ENCODE measurements around the gene CORO2A. TPM values are rescaled to one million over a fixed set of nuclear protein-coding genes. Genes with fewer than 3 reads are reported as not detected.

The CORO2A gene
- total and polyA plus RNA-seq, 2 of the 13 experiments (the other 11 are each of a cell fraction or from before 2014, with no cell fraction given), result 14.4 to 15.3 TPM

GRCh38 chr9:98118640-98119601, 73.5 kb downstream of the CORO2A start, which contains the start of gene TRIM14 (continued):
- TF ChIP-seq AKNA (CRISPR knock-in tag; IDR thresholded peaks at IDR 0.05; ENCODE audit: borderline replicate concordance) (no peak), KAT8 (CRISPR knock-in tag; IDR thresholded peaks at IDR 0.05) (no peak; the same call in 1 of the 2 replicates), MAFF (IDR thresholded peaks at IDR 0.05; ENCODE audit: low read depth, low read length) (no peak), ZIK1 (CRISPR knock-in tag; IDR thresholded peaks at IDR 0.05; ENCODE audit: borderline replicate concordance, low read depth) (peak; percentile 48; the same call in 1 of the 2 replicates), IRX3 (CRISPR knock-in tag; IDR thresholded peaks at IDR 0.05; ENCODE audit: borderline replicate concordance, low read depth) (peak; percentile 78; the same call in 1 of the 2 replicates), SSRP1 (CRISPR knock-in tag; IDR thresholded peaks at IDR 0.05) (no peak), SOX6 (IDR thresholded peaks at IDR 0.05) (no peak), SOX6 (CRISPR knock-in tag; IDR thresholded peaks at IDR 0.05) (no peak; the same call in 1 of the 2 replicates), ZNF749 (CRISPR knock-in tag; IDR thresholded peaks at IDR 0.05; ENCODE audit: borderline replicate concordance) (peak; percentile 61; the same call in 1 of the 2 replicates), ZNF775 (CRISPR knock-in tag; IDR thresholded peaks at IDR 0.05; ENCODE audit: borderline replicate concordance) (no peak)
- TF ChIP-seq, protein P1, sequence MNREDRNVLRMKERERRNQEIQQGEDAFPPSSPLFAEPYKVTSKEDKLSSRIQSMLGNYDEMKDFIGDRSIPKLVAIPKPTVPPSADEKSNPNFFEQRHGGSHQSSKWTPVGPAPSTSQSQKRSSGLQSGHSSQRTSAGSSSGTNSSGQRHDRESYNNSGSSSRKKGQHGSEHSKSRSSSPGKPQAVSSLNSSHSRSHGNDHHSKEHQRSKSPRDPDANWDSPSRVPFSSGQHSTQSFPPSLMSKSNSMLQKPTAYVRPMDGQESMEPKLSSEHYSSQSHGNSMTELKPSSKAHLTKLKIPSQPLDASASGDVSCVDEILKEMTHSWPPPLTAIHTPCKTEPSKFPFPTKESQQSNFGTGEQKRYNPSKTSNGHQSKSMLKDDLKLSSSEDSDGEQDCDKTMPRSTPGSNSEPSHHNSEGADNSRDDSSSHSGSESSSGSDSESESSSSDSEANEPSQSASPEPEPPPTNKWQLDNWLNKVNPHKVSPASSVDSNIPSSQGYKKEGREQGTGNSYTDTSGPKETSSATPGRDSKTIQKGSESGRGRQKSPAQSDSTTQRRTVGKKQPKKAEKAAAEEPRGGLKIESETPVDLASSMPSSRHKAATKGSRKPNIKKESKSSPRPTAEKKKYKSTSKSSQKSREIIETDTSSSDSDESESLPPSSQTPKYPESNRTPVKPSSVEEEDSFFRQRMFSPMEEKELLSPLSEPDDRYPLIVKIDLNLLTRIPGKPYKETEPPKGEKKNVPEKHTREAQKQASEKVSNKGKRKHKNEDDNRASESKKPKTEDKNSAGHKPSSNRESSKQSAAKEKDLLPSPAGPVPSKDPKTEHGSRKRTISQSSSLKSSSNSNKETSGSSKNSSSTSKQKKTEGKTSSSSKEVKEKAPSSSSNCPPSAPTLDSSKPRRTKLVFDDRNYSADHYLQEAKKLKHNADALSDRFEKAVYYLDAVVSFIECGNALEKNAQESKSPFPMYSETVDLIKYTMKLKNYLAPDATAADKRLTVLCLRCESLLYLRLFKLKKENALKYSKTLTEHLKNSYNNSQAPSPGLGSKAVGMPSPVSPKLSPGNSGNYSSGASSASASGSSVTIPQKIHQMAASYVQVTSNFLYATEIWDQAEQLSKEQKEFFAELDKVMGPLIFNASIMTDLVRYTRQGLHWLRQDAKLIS (CRISPR knock-in tag; IDR thresholded peaks at IDR 0.05), result no peak
- TF ChIP-seq, protein P2, sequence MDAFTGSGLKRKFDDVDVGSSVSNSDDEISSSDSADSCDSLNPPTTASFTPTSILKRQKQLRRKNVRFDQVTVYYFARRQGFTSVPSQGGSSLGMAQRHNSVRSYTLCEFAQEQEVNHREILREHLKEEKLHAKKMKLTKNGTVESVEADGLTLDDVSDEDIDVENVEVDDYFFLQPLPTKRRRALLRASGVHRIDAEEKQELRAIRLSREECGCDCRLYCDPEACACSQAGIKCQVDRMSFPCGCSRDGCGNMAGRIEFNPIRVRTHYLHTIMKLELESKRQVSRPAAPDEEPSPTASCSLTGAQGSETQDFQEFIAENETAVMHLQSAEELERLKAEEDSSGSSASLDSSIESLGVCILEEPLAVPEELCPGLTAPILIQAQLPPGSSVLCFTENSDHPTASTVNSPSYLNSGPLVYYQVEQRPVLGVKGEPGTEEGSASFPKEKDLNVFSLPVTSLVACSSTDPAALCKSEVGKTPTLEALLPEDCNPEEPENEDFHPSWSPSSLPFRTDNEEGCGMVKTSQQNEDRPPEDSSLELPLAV (CRISPR knock-in tag; conservative IDR thresholded peaks at IDR 0.05; ENCODE audit: low read depth), result no peak
- TF ChIP-seq, protein P3, sequence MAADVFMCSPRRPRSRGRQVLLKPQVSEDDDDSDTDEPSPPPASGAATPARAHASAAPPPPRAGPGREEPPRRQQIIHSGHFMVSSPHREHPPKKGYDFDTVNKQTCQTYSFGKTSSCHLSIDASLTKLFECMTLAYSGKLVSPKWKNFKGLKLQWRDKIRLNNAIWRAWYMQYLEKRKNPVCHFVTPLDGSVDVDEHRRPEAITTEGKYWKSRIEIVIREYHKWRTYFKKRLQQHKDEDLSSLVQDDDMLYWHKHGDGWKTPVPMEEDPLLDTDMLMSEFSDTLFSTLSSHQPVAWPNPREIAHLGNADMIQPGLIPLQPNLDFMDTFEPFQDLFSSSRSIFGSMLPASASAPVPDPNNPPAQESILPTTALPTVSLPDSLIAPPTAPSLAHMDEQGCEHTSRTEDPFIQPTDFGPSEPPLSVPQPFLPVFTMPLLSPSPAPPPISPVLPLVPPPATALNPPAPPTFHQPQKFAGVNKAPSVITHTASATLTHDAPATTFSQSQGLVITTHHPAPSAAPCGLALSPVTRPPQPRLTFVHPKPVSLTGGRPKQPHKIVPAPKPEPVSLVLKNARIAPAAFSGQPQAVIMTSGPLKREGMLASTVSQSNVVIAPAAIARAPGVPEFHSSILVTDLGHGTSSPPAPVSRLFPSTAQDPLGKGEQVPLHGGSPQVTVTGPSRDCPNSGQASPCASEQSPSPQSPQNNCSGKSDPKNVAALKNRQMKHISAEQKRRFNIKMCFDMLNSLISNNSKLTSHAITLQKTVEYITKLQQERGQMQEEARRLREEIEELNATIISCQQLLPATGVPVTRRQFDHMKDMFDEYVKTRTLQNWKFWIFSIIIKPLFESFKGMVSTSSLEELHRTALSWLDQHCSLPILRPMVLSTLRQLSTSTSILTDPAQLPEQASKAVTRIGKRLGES (CRISPR knock-in tag; IDR thresholded peaks at IDR 0.05; ENCODE audit: borderline replicate concordance), result no peak; the same call in 1 of the 2 replicates

Data from HepG2 (cell line).